H1 (cell line): ENCODE results near the gene CLCN3.

Experiments
- CTBP2 ChIP-seq: IDR thresholded peaks from 2 replicates; pipeline ENCODE4 v1.7.0; 2011; ENCODE audit warnings: borderline replicate concordance, mild to moderate bottlenecking, moderate library complexity, mixed read lengths, low read length; ENCODE audit not compliant: insufficient read depth, insufficient read length
- CTCF ChIP-seq, 3 experiments: IDR thresholded peaks; 1 replicate in 2 of 3; 2 replicates in 1 of 3; pipeline versions ENCODE4 v1.5.1 to v1.6.1; 2011; ENCODE audit warnings: low read length in 3 of 3, mild to moderate bottlenecking in 3 of 3, inconsistent platforms in 2 of 3, low read depth in 1 of 3, moderate library complexity in 1 of 3; ENCODE audit not compliant: insufficient read depth in 1 of 3; ENCODE audit errors: control extremely low read depth in 1 of 3
- EGR1 ChIP-seq: IDR thresholded peaks from 2 replicates; pipeline ENCODE4 v1.6.1; 2011; ENCODE audit warnings: low read depth, low read length, borderline replicate concordance
- EP300 ChIP-seq, 2 experiments: IDR thresholded peaks; 1 replicate in 1 of 2; 2 replicates in 1 of 2; pipeline ENCODE4 v1.6.1; 2011 to 2012; ENCODE audit warnings: low read depth in 2 of 2, low read length in 2 of 2, mild to moderate bottlenecking in 2 of 2, borderline replicate concordance in 1 of 2, inconsistent platforms in 1 of 2, moderate library complexity in 1 of 2
- HDAC2 ChIP-seq, 2 experiments: fragments of 300-600 bp in 1 of 2; sonication (generic) in 1 of 2; IDR thresholded peaks; 2 replicates each; pipeline ENCODE4 v1.6.1; 2011 to 2012; ENCODE audit warnings: low read depth in 2 of 2, low read length in 2 of 2, mild to moderate bottlenecking in 2 of 2, moderate library complexity in 2 of 2, borderline replicate concordance in 1 of 2, inconsistent platforms in 1 of 2
- JUND ChIP-seq: IDR thresholded peaks from 2 replicates; pipeline ENCODE4 v1.6.1; 2011; ENCODE audit warnings: mild to moderate bottlenecking, improper control_type of control experiment, low read length
- KDM5A ChIP-seq: fragments of 200-600 bp; IDR thresholded peaks from 2 replicates; pipeline ENCODE4 v1.7.1; 2012; ENCODE audit warnings: mild to moderate bottlenecking, low read length, inconsistent platforms, mixed read lengths
- MAFK ChIP-seq: IDR thresholded peaks from 2 replicates; pipeline ENCODE4 v1.6.1; 2012; ENCODE audit warnings: low read depth, mild to moderate bottlenecking, improper control_type of control experiment, low read length
- POLR2A ChIP-seq, 2 experiments: IDR thresholded peaks; 1 replicate in 1 of 2; 2 replicates in 1 of 2; pipeline ENCODE4 v1.6.1; 2011; ENCODE audit warnings: low read depth in 2 of 2, low read length in 2 of 2, mild to moderate bottlenecking in 2 of 2; ENCODE audit errors: control extremely low read depth in 1 of 2
- SIN3A ChIP-seq, 2 experiments: IDR thresholded peaks in 1 of 2; conservative IDR thresholded peaks in 1 of 2; 2 replicates each; pipeline ENCODE4 v1.6.1; 2011 to 2012; ENCODE audit warnings: low read length in 2 of 2, improper control_type of control experiment in 1 of 2, low read depth in 1 of 2, mild to moderate bottlenecking in 1 of 2
- USF2 ChIP-seq: IDR thresholded peaks from 2 replicates; pipeline ENCODE4 v1.6.1; 2011; ENCODE audit warnings: low read length, improper control_type of control experiment

GRCh38 chr4:169616846-169617245 is 3.5 kb upstream of the CLCN3 start:
- no peak for TF ChIP-seq EGR1
- TF ChIP-seq MAFK = no peak
- no peak for TF ChIP-seq HDAC2 (IDR thresholded peaks at IDR 0.05; ENCODE audit: borderline replicate concordance in 1 of 2, low read depth in 2 of 2, low read length in 2 of 2)
- TF ChIP-seq USF2 = no peak
- no peak for TF ChIP-seq POLR2A (IDR thresholded peaks at IDR 0.05; ENCODE audit: control extremely low read depth in 1 of 2, low read depth in 2 of 2, low read length in 2 of 2)
- no peak for TF ChIP-seq SIN3A (conservative IDR thresholded peaks at IDR 0.05 in 1 of 2, IDR thresholded peaks at IDR 0.05 in 1 of 2; ENCODE audit: low read depth in 1 of 2, low read length in 2 of 2)
- no peak for TF ChIP-seq CTCF (IDR thresholded peaks at IDR 0.05; ENCODE audit: control extremely low read depth in 1 of 3, insufficient read depth in 1 of 3, low read depth in 1 of 3, low read length in 3 of 3)
- no peak for TF ChIP-seq KDM5A
- no peak for TF ChIP-seq CTBP2
- TF ChIP-seq EP300 (IDR thresholded peaks at IDR 0.05; ENCODE audit: borderline replicate concordance in 1 of 2, low read depth in 2 of 2, low read length in 2 of 2) = no peak
- no peak for TF ChIP-seq JUND
